GM19372 (cell line): ENCODE results near the gene WDFY3.

Source experiments
- ATAC-seq: cut with Tn5 transposase; IDR thresholded peaks from one replicate; pipeline ENCODE4 v1.9.1; 2021; ENCODE audit warnings: mild to moderate bottlenecking, low read depth, moderate library complexity; ENCODE audit not compliant: unreplicated experiment

WDFY3 gene

GRCh38 chr4:84966382-84967242 is at the start of gene WDFY3:
WDFY3 (minus strand) TSS chr4:84966690; CDS start chr4:84860591, 106,099 bp downstream.
- no peak for ATAC-seq

- ATAC-seq = no peak
Measured at GRCh38 chr4:85005865-85006377, 39.4 kb upstream of the WDFY3 start.

- no peak for ATAC-seq
Measured at GRCh38 chr4:85000343-85000742, 33.9 kb upstream of the WDFY3 start.

- ATAC-seq = no peak
Measured at GRCh38 chr4:84995386-84995785, 28.9 kb upstream of the WDFY3 start.

GRCh38 chr4:84994280-84994679 is 27.8 kb upstream of the WDFY3 start:
- ATAC-seq = no peak

GRCh38 chr4:84985952-84986351 is 19.5 kb upstream of the WDFY3 start:
- no peak for ATAC-seq

- no peak for ATAC-seq
Measured at GRCh38 chr4:84977396-84977795, 10.9 kb upstream of the WDFY3 start.

- no peak for ATAC-seq
Measured at GRCh38 chr4:84973856-84974255, 7.4 kb upstream of the WDFY3 start.

GRCh38 chr4:84971319-84971932 is 4.9 kb upstream of the WDFY3 start:
- no peak for ATAC-seq

- ATAC-seq = no peak
Measured at GRCh38 chr4:84968925-84969324, 2.4 kb upstream of the WDFY3 start.

- ATAC-seq = no peak
Measured at GRCh38 chr4:84967243-84967690, 777 bp upstream of the WDFY3 start.

GRCh38 chr4:84965553-84966381 is 723 bp downstream of the WDFY3 start:
- no peak for ATAC-seq

- no peak for ATAC-seq
Measured at GRCh38 chr4:84964995-84965552, 1.4 kb downstream of the WDFY3 start.

- no peak for ATAC-seq
Measured at GRCh38 chr4:84962102-84962501, 4.4 kb downstream of the WDFY3 start.

GRCh38 chr4:84958434-84958833 is 8.1 kb downstream of the WDFY3 start:
- ATAC-seq = no peak

- ATAC-seq = no peak
Measured at GRCh38 chr4:84957514-84958420, 8.7 kb downstream of the WDFY3 start.

- no peak for ATAC-seq
Measured at GRCh38 chr4:84956014-84956413, 10.5 kb downstream of the WDFY3 start.

- no peak for ATAC-seq
Measured at GRCh38 chr4:84954982-84955567, 11.4 kb downstream of the WDFY3 start.

GRCh38 chr4:84952776-84953175 is 13.7 kb downstream of the WDFY3 start:
- ATAC-seq = no peak
